H1 (cell line): ENCODE data around the gene ARSA. TPM values are rescaled to one million over a fixed set of nuclear protein-coding genes. Genes with fewer than 3 reads are reported as not detected.

Experiments
- E2F6 ChIP-seq: IDR thresholded peaks from 2 replicates; pipeline ENCODE4 v1.6.1; 2012; ENCODE audit warnings: inconsistent platforms
- GABPA ChIP-seq: IDR thresholded peaks from 2 replicates; pipeline ENCODE4 v1.6.1; 2011; ENCODE audit warnings: mild to moderate bottlenecking, low read length, moderate library complexity, borderline replicate concordance; ENCODE audit not compliant: insufficient read depth
- JUN ChIP-seq: IDR thresholded peaks from 2 replicates; pipeline ENCODE4 v1.6.1; 2011; ENCODE audit warnings: low read depth, mild to moderate bottlenecking, improper control_type of control experiment, low read length
- KDM4A ChIP-seq: IDR thresholded peaks from one replicate; pipeline ENCODE4 v1.7.1; 2012; ENCODE audit warnings: low read depth, mild to moderate bottlenecking, moderate library complexity, low read length, inconsistent platforms; ENCODE audit not compliant: severe bottlenecking
- NRF1 ChIP-seq: IDR thresholded peaks from 2 replicates; pipeline ENCODE4 v1.6.1; 2011; ENCODE audit warnings: mild to moderate bottlenecking, low read depth, low read length, improper control_type of control experiment
- RNF2 ChIP-seq: fragments of 200-900, 300-1000 bp; sonication (generic); IDR thresholded peaks from 2 replicates; pipeline ENCODE4 v1.7.1; 2016; ENCODE audit warnings: borderline replicate concordance, low read depth, mild to moderate bottlenecking, antibody characterized with exemption, low read length; ENCODE audit not compliant: poor library complexity, severe bottlenecking; ENCODE audit errors: missing control alignments
- polyA plus RNA-seq, 7 experiments: library from polyadenylated mRNA; depleted of rRNA in 3 of 7; stranded (reverse) in 5 of 7; unstranded in 2 of 7; fragments of >200 nt in 5 of 7; fragments of 200-250 nt in 2 of 7; gene quantifications; 1 replicate in 5 of 7; 2 replicates in 1 of 7; 4 replicates in 1 of 7; pipeline versions ENCODE4 v1.2.1 to v1.2.3, GENCODE V29; 2011 to 2013; ENCODE audit warnings: missing spikeins in 2 of 7, mixed read lengths in 2 of 7
- total RNA-seq: library from RNA; stranded (reverse); fragmentation: NEBNext Ultra II Directional; extraction: Animal tissue kit (Norgen Biotek cat#: 25700); gene quantifications from 2 replicates; pipeline ENCODE4 v1.2.1, GENCODE V29; 2021

The ARSA gene
- total and polyA plus RNA-seq, 2 of the 8 experiments (the other 6 are each of a cell fraction or from before 2014, with no cell fraction given): 9.8 to 10.1 TPM

- TF ChIP-seq GABPA: no peak
- TF ChIP-seq E2F6: no peak
- TF ChIP-seq KDM4A: no peak
- TF ChIP-seq NRF1: no peak
- no peak for TF ChIP-seq JUN
- no peak for TF ChIP-seq RNF2
Observed at GRCh38 chr22:50610581-50610980, 17.4 kb downstream of the ARSA start (continued).
